Measurements from ENCODE around the gene STAB1. TPM values are rescaled to one million over a fixed set of nuclear protein-coding genes. Genes with fewer than 3 reads are reported as not detected.

The STAB1 gene
- total and polyA plus RNA-seq, 2 of the 13 experiments (the other 11 are each of a cell fraction or from before 2014, with no cell fraction given) = 0.09 to 0.34 TPM

DNA sequence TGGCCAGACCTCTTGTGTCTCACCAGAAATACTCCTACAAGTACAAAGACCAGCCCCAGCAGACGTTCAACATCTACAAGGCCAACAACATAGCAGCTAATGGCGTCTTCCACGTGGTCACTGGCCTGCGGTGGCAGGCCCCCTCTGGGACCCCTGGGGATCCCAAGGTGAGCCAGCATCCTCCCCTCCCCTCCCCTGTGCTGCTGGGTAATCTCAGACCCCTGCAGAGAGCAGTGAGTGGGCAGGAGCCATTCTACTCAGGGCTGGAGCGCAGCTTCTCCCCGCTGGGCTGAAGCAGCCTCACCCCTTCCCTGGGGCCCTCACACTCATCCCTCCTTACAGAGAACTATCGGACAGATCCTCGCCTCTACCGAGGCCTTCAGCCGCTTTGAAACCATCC lies 9.8 kb downstream of the STAB1 start:
- H3K79me2 ChIP-seq (ENCODE audit: insufficient read depth, low read length) = no peaks in the 10 kb centered on the region
- H3K9ac ChIP-seq (ENCODE audit: insufficient read depth, low read depth, low read length) = no peak overlapping the region
- CTCF ChIA-PET (ENCODE audit: low intra/inter-chr PET ratio, low total read pairs) = no interaction called here

DNA sequence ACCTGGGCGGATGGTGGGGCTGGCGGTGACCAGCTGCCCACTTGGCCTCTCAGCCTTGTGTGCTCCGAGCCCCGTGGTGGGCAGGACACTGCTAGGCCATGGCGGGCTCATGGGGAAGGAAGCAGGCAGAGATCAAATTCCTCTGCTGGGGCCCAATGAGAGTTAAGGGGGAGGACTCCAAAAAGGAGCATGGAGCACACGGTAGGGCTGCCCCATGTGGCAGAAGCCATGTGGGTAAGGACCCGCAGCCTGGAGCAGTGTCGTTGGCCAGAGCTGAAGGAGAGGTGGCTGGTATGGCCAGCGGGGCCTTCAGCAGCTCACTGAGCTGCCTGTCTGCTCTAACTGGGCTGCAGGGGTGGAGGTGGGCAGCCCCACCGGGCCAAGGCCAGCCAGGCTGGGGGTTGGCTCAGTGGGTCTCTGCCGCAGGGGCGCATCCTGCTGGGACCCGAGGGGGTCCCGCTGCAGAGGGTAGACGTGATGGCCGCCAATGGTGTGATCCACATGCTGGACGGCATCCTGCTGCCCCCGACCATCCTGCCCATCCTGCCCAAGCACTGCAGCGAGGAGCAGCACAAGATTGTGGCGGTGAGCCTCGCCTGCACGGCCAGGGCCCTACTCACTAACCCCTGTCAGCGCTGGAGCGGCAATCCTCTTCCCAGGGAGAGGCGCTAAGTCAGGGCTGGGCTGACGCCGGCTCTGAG lies 11.3 kb downstream of the STAB1 start:
- ChIA-PET POLR2A (interaction anchor here (0.8 to 1.4 kb wide), 2 partner anchors 7 to 30 kb away, joined by 3 read pairs; partner anchors contain the start of gene UQCC5), CTCF (ENCODE audit: low intra/inter-chr PET ratio, low total read pairs) (no interaction called here)
- H2AFZ ChIP-seq (ENCODE audit: low read length) = no peak overlapping the region
- no peak overlapping the region for H3K4me3 ChIP-seq (replicated peaks in 1 of 3; ENCODE audit: insufficient read depth in 1 of 3, low read depth in 2 of 3, low read length in 3 of 3)
- FAIRE-seq = no peak
- no peak for DNase-seq (ENCODE audit: low spot score)
- H3K4me1 ChIP-seq (ENCODE audit: insufficient read depth, low read length) = peaks cover 19% of the 10 kb centered on the region
- no peak overlapping the region for H3K9ac ChIP-seq (ENCODE audit: insufficient read depth, low read depth, low read length)
- H3K27me3 ChIP-seq (ENCODE audit: control insufficient read depth in 1 of 2, insufficient read depth in 2 of 2, low read length in 2 of 2) = peaks cover 5 to 53% of the 10 kb centered on the region in 2 experiments; a peak in 4 of 5 replicates
- WGBS (ENCODE audit: low lambda C conversion rate) = 56% methylated on average over 16 of the region's 27 CpGs
- no peaks in the 10 kb centered on the region for H3K79me2 ChIP-seq (ENCODE audit: insufficient read depth, low read length)
- H4K20me1 ChIP-seq (ENCODE audit: insufficient read depth, low read length) = no peaks in the 10 kb centered on the region
- no peaks in the 10 kb centered on the region for H3K9me3 ChIP-seq (ENCODE audit: low read length)
- in situ Hi-C loops (cut with HindIII; ENCODE audit: extremely low pct_ligation_motif_present, low pct_unique_long_range_greater_than_20kb) = no loop called here
- BruUV-seq (replicated peaks) = no TSS peak
- H3K27ac ChIP-seq (ENCODE audit: extremely low read length, insufficient read depth, low read length) = no peak overlapping the region
- H3K36me3 ChIP-seq (replicated peaks in 1 of 2; ENCODE audit: control insufficient read depth in 1 of 2, insufficient read depth in 2 of 2, low read length in 2 of 2) = no peaks in the 10 kb centered on the region
- no peak overlapping the region for H3K4me2 ChIP-seq (ENCODE audit: low read depth, low read length)
- intact Hi-C loops (cut with micrococcal nuclease; ENCODE audit: unreplicated experiment) = no loop called here
- no peak for ATAC-seq
- TF ChIP-seq THYN1 (CRISPR knock-in tag; IDR thresholded peaks at IDR 0.05; ENCODE audit: borderline replicate concordance, low read depth) = no peak
- TF ChIP-seq, protein P1, sequence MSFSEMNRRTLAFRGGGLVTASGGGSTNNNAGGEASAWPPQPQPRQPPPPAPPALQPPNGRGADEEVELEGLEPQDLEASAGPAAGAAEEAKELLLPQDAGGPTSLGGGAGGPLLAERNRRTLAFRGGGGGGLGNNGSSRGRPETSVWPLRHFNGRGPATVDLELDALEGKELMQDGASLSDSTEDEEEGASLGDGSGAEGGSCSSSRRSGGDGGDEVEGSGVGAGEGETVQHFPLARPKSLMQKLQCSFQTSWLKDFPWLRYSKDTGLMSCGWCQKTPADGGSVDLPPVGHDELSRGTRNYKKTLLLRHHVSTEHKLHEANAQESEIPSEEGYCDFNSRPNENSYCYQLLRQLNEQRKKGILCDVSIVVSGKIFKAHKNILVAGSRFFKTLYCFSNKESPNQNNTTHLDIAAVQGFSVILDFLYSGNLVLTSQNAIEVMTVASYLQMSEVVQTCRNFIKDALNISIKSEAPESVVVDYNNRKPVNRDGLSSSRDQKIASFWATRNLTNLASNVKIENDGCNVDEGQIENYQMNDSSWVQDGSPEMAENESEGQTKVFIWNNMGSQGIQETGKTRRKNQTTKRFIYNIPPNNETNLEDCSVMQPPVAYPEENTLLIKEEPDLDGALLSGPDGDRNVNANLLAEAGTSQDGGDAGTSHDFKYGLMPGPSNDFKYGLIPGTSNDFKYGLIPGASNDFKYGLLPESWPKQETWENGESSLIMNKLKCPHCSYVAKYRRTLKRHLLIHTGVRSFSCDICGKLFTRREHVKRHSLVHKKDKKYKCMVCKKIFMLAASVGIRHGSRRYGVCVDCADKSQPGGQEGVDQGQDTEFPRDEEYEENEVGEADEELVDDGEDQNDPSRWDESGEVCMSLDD (CRISPR knock-in tag; IDR thresholded peaks at IDR 0.05; ENCODE audit: borderline replicate concordance) = no peak
- TF ChIP-seq NAIF1 (CRISPR knock-in tag; IDR thresholded peaks at IDR 0.05; ENCODE audit: borderline replicate concordance) = no peak
- TF ChIP-seq, protein P2, sequence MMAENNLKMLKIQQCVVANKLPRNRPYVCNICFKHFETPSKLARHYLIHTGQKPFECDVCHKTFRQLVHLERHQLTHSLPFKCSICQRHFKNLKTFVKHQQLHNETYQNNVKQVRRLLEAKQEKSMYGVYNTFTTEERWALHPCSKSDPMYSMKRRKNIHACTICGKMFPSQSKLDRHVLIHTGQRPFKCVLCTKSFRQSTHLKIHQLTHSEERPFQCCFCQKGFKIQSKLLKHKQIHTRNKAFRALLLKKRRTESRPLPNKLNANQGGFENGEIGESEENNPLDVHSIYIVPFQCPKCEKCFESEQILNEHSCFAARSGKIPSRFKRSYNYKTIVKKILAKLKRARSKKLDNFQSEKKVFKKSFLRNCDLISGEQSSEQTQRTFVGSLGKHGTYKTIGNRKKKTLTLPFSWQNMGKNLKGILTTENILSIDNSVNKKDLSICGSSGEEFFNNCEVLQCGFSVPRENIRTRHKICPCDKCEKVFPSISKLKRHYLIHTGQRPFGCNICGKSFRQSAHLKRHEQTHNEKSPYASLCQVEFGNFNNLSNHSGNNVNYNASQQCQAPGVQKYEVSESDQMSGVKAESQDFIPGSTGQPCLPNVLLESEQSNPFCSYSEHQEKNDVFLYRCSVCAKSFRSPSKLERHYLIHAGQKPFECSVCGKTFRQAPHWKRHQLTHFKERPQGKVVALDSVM (CRISPR knock-in tag; IDR thresholded peaks at IDR 0.05) = no peak
- TF ChIP-seq KLF16 (CRISPR knock-in tag; IDR thresholded peaks at IDR 0.05) = no peak
- TF ChIP-seq NFE2 (CRISPR knock-in tag; IDR thresholded peaks at IDR 0.05) = no peak
- no peak for TF ChIP-seq PHF5A (CRISPR knock-in tag; IDR thresholded peaks at IDR 0.05; ENCODE audit: low read depth, unreplicated experiment)
- no peak for TF ChIP-seq ZSCAN21 (CRISPR knock-in tag; IDR thresholded peaks at IDR 0.05; ENCODE audit: borderline replicate concordance)

More for the DNA sequence above, 9.8 kb downstream of the STAB1 start:
- FAIRE-seq (no peak), DNase-seq (ENCODE audit: low spot score) (no peak), ATAC-seq (no peak)
- Histone ChIP-seq H3K4me3 (replicated peaks in 1 of 3; ENCODE audit: insufficient read depth in 1 of 3, low read depth in 2 of 3, low read length in 3 of 3) (no peak overlapping the region), H3K27me3 (ENCODE audit: control insufficient read depth in 1 of 2, insufficient read depth in 2 of 2, low read length in 2 of 2) (peaks cover 7 to 55% of the 10 kb centered on the region in 2 experiments; a peak in 4 of 5 replicates), H3K36me3 (replicated peaks in 1 of 2; ENCODE audit: control insufficient read depth in 1 of 2, insufficient read depth in 2 of 2, low read length in 2 of 2) (no peaks in the 10 kb centered on the region), H4K20me1 (ENCODE audit: insufficient read depth, low read length) (no peaks in the 10 kb centered on the region), H3K4me1 (ENCODE audit: insufficient read depth, low read length) (peaks cover 19% of the 10 kb centered on the region), H3K27ac (ENCODE audit: extremely low read length, insufficient read depth, low read length) (no peak overlapping the region), H2AFZ (ENCODE audit: low read length) (no peak overlapping the region), H3K9me3 (ENCODE audit: low read length) (no peaks in the 10 kb centered on the region), H3K4me2 (ENCODE audit: low read depth, low read length) (no peak overlapping the region)
- in situ Hi-C loops (cut with HindIII; ENCODE audit: extremely low pct_ligation_motif_present, low pct_unique_long_range_greater_than_20kb) = no loop called here
- TF ChIP-seq, protein P3, sequence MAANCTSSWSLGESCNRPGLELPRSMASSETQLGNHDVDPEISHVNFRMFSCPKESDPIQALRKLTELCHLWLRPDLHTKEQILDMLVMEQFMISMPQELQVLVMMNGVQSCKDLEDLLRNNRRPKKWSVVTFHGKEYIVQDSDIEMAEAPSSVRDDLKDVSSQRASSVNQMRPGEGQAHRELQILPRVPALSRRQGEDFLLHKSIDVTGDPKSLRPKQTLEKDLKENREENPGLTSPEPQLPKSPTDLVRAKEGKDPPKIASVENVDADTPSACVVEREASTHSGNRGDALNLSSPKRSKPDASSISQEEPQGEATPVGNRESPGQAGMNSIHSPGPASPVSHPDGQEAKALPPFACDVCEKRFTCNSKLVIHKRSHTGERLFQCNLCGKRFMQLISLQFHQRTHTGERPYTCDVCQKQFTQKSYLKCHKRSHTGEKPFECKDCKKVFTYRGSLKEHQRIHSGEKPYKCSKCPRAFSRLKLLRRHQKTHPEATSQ (CRISPR knock-in tag; IDR thresholded peaks at IDR 0.05; ENCODE audit: borderline replicate concordance) = no peak
- TF ChIP-seq ETV5 (CRISPR knock-in tag; IDR thresholded peaks at IDR 0.05; ENCODE audit: borderline replicate concordance) = no peak
- POLR2A ChIA-PET = interaction anchor here (1.1 kb wide), 1 partner anchor 31 kb away, joined by 4 read pairs; the partner anchor contains the start of gene UQCC5
- 46% methylated on average over 6 of the region's 10 CpGs for WGBS (ENCODE audit: low lambda C conversion rate)
- intact Hi-C loops (cut with micrococcal nuclease; ENCODE audit: unreplicated experiment) = no loop called here
- no TSS peak for BruUV-seq (replicated peaks)

All from HepG2 (cell line).